PC-3 (cell line): Measurements from ENCODE around the gene RAB6A.

Experiments
- CTCF ChIP-seq: fragments of 300-600 bp; sonication (generic); conservative IDR thresholded peaks from 2 replicates; pipeline ENCODE4 v1.5.1; 2017; ENCODE audit warnings: antibody characterized with exemption, low read depth, mild to moderate bottlenecking, low read length
- EZH2 ChIP-seq: fragments of 300-600 bp; sonication (generic); IDR thresholded peaks from one replicate; pipeline ENCODE4 v1.6.1; 2017; ENCODE audit warnings: antibody characterized with exemption, mild to moderate bottlenecking, low read length; ENCODE audit not compliant: unreplicated experiment
- EZH2phosphoT487 ChIP-seq: fragments of 300-600 bp; sonication (generic); IDR thresholded peaks from 2 replicates; pipeline ENCODE4 v1.6.1; 2018; ENCODE audit warnings: mild to moderate bottlenecking, antibody characterized with exemption, low read length, borderline replicate concordance

GRCh38 chr11:73795925-73796632, 35.2 kb upstream of the RAB6A start:
- TF ChIP-seq CTCF (no peak), EZH2 (no peak), EZH2phosphoT487 (no peak)
